Esophagus muscularis mucosa (tissue), 4 donors: ENCODE data around the gene C1QTNF4. TPM values are rescaled to one million over a fixed set of nuclear protein-coding genes. Genes with fewer than 3 reads are reported as not detected.

Source experiments
- DNase-seq: peaks from one replicate; pipeline ENCODE4 v3.0.0-alpha.2; 2017; ENCODE audit errors: extremely low spot score
- H3K27ac ChIP-seq, 4 donors: fragments of 200-600 bp; sonication (generic); replicated peaks in 1 of 4; 1 replicate in 3 of 4; 2 replicates in 1 of 4; pipeline ENCODE4 v1.5.1; 2016 to 2019; ENCODE audit warnings: mild to moderate bottlenecking in 1 of 4
- H3K27me3 ChIP-seq, 4 donors: fragments of 200-600 bp; sonication (generic); one replicate each; pipeline versions ENCODE4 v1.5.1 to v1.6.0; 2016 to 2019
- H3K36me3 ChIP-seq, 4 donors: fragments of 200-600 bp; sonication (generic); one replicate each; pipeline ENCODE4 v1.5.1; 2016 to 2019
- H3K4me1 ChIP-seq, 4 donors: fragments of 200-600 bp; sonication (generic); one replicate each; pipeline ENCODE4 v1.5.1; 2016 to 2019
- H3K4me3 ChIP-seq, 4 donors: fragments of 200-600 bp; sonication (generic); 1 replicate in 2 of 4; 2 replicates in 2 of 4; pipeline ENCODE4 v1.5.1; 2016 to 2019; ENCODE audit warnings: mild to moderate bottlenecking in 4 of 4, moderate library complexity in 1 of 4
- H3K9me3 ChIP-seq, 4 donors: fragments of 200-600 bp; sonication (generic); 1 replicate in 3 of 4; 2 replicates in 1 of 4; pipeline ENCODE4 v1.5.1; 2016 to 2019
- EP300 ChIP-seq: sonication (generic); formaldehyde crosslinking; IDR thresholded peaks from one replicate; pipeline ENCODE4 v1.6.1; 2017; ENCODE audit warnings: antibody characterized with exemption
- POLR2A ChIP-seq: fragments of 450-650 bp; IDR thresholded peaks from one replicate; pipeline ENCODE4 v1.6.1; 2017; ENCODE audit warnings: antibody characterized with exemption, moderate library complexity, mild to moderate bottlenecking, low read depth
- POLR2AphosphoS5 ChIP-seq, 2 donors: sonication (generic); formaldehyde crosslinking; IDR thresholded peaks; one replicate each; pipeline ENCODE4 v1.6.1; 2017; ENCODE audit warnings: antibody characterized with exemption in 2 of 2
- WGBS: methylation state at CpG from one replicate; pipeline ENCODE4 v1.1.5; 2018; 5-methylcytosine and 5-hydroxymethylcytosine counted together
- intact Hi-C: fragments of 100-400 bp; cut with DNase I; formaldehyde crosslinking; loops from one replicate; pipeline ENCODE4 v1.15.1; 2023
- small RNA-seq, 3 donors: library from RNA; depleted of rRNA; stranded (forward); fragments of <200 nt; gene quantifications; one replicate each; pipeline ENCODE3, GENCODE V24; 2016
- total RNA-seq, 4 donors: library from RNA; depleted of rRNA; stranded (reverse); fragments of >200 nt; gene quantifications; one replicate each; pipeline versions ENCODE4 v1.1.0 to v1.2.1, GENCODE V29; 2016
- TF ChIP-seq, protein P1 (sequence below), 3 experiments: fragments of 200-600 bp in 2 of 3; fragments of 450-650 bp in 1 of 3; sonication (generic) in 2 of 3; IDR thresholded peaks; one replicate each; pipeline ENCODE4 v1.5.1; 2017 to 2019; ENCODE audit warnings: antibody characterized with exemption in 3 of 3, mild to moderate bottlenecking in 2 of 3, moderate library complexity in 1 of 3

The C1QTNF4 gene
- total RNA-seq, 4 donors from 2014 or later = 1.6 to 2.2 (median 1.7) TPM

DNA sequence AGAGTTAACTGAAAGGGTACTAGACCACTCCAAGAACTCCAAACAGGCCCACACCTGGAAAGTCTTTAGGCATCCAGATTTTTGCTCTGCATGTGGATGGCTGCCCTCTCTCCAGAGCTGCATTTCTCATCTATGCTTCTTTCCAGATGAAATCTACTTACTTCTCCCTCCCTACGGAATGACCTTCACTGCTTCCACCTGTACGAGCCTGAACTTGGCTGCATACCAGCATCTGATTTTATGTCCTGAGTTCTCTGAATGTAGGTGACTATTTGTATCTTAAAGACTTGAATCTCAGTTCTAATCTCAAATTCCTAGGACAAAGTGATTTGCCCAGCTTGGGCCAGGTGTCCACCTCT lies 54.6 kb downstream of the C1QTNF4 start:
- peaks cover 50 to 94% (median 88%) of the 10 kb centered on the region in 4 donors for H3K4me1 ChIP-seq
- intact Hi-C loops = no loop called here
- DNase-seq = no peak
- no peaks in the 10 kb centered on the region for H3K9me3 ChIP-seq
- peaks cover 0 to 5% (median 0%) of the 10 kb centered on the region in 4 donors for H3K36me3 ChIP-seq
- no peak overlapping the region for H3K4me3 ChIP-seq
- no peak for TF ChIP-seq POLR2A
- TF ChIP-seq POLR2AphosphoS5 (IDR thresholded peaks at IDR 0.05) = no peak
- TF ChIP-seq EP300 = no peak
- TF ChIP-seq, protein P1, sequence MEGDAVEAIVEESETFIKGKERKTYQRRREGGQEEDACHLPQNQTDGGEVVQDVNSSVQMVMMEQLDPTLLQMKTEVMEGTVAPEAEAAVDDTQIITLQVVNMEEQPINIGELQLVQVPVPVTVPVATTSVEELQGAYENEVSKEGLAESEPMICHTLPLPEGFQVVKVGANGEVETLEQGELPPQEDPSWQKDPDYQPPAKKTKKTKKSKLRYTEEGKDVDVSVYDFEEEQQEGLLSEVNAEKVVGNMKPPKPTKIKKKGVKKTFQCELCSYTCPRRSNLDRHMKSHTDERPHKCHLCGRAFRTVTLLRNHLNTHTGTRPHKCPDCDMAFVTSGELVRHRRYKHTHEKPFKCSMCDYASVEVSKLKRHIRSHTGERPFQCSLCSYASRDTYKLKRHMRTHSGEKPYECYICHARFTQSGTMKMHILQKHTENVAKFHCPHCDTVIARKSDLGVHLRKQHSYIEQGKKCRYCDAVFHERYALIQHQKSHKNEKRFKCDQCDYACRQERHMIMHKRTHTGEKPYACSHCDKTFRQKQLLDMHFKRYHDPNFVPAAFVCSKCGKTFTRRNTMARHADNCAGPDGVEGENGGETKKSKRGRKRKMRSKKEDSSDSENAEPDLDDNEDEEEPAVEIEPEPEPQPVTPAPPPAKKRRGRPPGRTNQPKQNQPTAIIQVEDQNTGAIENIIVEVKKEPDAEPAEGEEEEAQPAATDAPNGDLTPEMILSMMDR (IDR thresholded peaks at IDR 0.05) = no peak
- no peaks in the 10 kb centered on the region for H3K27me3 ChIP-seq
- WGBS = 36% methylated on average over 2 of the region's 2 CpGs
- peak overlapping the region in 2 of 4 donors; percentile 5 to 43 for H3K27ac ChIP-seq

Small RNA genes lying within 50 kb of the gene (small RNA-seq; reads per million reads assigned to genes)
- gene RN7SL652P = 0 reads per million in 3 donors
- 0 reads per million in 3 donors for gene RNU5E-10P

Other genes starting within 250 kb of the C1QTNF4 start
- under 1 TPM in 2 of 4 donors, not detected in 2; 0.06 to 0.17 TPM for gene MYBPC3, start 241.7 kb downstream of the C1QTNF4 start, total RNA-seq
- 10 to 100 TPM; 17.6 to 34.6 (median 20.5) TPM for gene SPI1, start 215.9 kb downstream of the C1QTNF4 start, total RNA-seq
- 100 to 1,000 TPM in 2 of 4 donors, 10 to 100 TPM in 2; 91.9 to 251 (median 129) TPM for gene SLC39A13, start 185.8 kb downstream of the C1QTNF4 start, total RNA-seq
- gene PSMC3, start 168.0 kb downstream of the C1QTNF4 start, total RNA-seq = 100 to 1,000 TPM; 163 to 197 (median 182) TPM
- gene RAPSN, start 145.3 kb downstream of the C1QTNF4 start, total RNA-seq = 1 to 10 TPM in 1 of 4 donors, under 1 TPM in 3; 0.42 to 1.4 (median 0.70) TPM
- gene CELF1, start 41.3 kb downstream of the C1QTNF4 start, total RNA-seq = 100 to 1,000 TPM in 2 of 4 donors, 10 to 100 TPM in 2; 69.6 to 151 (median 99.3) TPM
- 10 to 100 TPM; 63.0 to 96.4 (median 79.6) TPM for gene PTPMT1, start 28.8 kb downstream of the C1QTNF4 start, total RNA-seq
- 10 to 100 TPM; 18.7 to 31.2 (median 24.8) TPM for gene KBTBD4, start 15.4 kb downstream of the C1QTNF4 start, total RNA-seq
- gene NDUFS3, start 15.3 kb downstream of the C1QTNF4 start, total RNA-seq = 10 to 100 TPM; 53.5 to 76.7 (median 72.0) TPM
- under 1 TPM in 2 of 4 donors, not detected in 2; 0.66 to 0.80 TPM for gene FAM180B, start 7.7 kb downstream of the C1QTNF4 start, total RNA-seq
- gene MTCH2, start 48.1 kb upstream of the C1QTNF4 start, total RNA-seq = 10 to 100 TPM; 32.5 to 40.6 (median 37.6) TPM
- gene AGBL2, start 121.0 kb upstream of the C1QTNF4 start, total RNA-seq = 1 to 10 TPM in 1 of 4 donors, under 1 TPM in 1, not detected in 2; 0.42 to 1.8 TPM
- gene FNBP4, start 172.9 kb upstream of the C1QTNF4 start, total RNA-seq = 10 to 100 TPM; 59.3 to 92.2 (median 80.8) TPM